NCI-H1417 (cell line): ENCODE measurements around the gene SPART.

Experiments used
- DNase-seq, 3 experiments: peaks; one replicate each; lab custom pipeline; 2025; lab: John Stamatoyannopoulos, UW

The SPART gene, protein sequence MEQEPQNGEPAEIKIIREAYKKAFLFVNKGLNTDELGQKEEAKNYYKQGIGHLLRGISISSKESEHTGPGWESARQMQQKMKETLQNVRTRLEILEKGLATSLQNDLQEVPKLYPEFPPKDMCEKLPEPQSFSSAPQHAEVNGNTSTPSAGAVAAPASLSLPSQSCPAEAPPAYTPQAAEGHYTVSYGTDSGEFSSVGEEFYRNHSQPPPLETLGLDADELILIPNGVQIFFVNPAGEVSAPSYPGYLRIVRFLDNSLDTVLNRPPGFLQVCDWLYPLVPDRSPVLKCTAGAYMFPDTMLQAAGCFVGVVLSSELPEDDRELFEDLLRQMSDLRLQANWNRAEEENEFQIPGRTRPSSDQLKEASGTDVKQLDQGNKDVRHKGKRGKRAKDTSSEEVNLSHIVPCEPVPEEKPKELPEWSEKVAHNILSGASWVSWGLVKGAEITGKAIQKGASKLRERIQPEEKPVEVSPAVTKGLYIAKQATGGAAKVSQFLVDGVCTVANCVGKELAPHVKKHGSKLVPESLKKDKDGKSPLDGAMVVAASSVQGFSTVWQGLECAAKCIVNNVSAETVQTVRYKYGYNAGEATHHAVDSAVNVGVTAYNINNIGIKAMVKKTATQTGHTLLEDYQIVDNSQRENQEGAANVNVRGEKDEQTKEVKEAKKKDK

DNA sequence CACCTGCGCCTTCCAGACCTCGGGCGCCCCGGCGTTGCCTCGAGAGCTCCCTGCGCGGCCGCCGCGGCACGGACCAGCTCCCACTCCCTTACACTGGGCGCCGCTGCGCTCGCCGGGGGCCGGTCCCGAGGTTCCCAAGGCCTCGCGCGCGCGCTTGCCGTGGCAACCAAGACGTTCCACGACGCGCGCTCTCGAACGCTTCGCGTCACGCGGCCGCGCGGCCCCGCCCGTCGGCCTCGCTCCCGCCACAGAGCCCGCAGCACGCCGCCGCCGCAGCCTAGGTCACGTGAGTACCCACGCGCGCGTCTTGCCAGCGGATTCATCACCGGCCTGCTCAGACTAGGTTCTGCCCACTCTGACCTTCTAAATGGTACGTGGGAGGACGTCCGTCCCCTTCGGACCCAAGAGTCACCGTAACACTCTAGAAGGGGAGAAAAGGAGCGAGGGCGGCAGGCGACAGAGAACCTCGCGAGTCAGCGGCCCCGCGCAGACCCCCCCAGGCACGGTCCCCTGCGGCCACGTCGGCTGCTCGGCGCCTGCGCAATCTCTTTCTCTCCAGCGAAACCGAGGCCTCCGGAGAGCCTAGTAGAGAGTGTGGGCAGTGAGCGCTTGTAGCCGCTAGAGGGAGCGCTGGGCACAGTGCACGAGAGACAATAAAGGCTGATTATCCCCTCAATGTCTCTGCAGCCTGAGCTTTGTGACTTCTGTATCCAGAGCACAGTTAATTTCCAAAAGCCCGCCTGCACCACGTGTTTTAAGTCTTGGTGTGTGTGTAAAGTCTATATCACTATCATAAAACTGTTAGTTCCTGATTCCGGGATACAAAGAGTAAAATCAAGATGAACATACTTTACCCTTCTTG is at the start of gene SPART:
Gene SPART, minus strand, starts transcription at position 173 of the 862 bp plus-strand sequence. CDS start 10,564 bp downstream, outside the sequence.
- peak; percentile 80 to 94 (median 92) for DNase-seq

DNA sequence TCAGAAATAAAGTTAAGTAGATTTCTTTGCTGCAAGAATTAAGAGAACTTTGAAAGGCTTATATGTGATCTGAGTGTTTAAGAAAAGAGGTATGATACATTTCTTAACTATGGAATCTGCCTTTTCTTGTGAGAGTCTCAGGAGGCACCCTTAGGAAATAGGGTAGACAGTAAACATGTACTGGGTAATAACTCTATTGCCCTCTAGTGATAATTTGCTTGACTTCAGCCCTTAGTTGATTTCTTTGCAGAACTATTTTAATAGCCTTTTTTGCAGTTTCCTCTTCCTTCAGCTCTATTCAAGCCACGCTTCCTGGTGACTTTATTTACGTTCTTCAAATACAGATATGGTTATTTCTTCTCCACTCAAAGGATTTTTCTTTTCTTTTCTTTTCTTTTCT is 49.1 kb upstream of the SPART start:
- peak in 1 of 3 experiments; percentile 9 for DNase-seq

DNA sequence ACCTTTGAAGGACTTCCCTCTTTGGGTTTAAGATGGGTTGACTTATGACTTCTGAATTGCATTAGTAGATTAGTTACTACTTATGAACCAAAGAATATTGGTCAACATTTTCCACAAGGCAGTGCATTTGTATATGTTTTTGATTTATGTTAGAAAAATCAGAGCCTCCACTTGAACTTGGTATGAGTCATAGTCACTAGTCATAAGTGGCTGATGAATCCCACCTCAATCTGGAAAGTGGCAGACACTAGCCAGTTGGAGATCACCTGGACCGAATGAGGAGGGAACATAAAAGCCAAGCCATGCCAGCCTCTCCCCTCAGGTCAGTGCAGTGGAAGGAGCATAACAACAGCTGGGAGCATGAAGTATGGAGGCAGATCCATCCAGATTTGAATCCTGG is 39.3 kb upstream of the SPART start:
- no peak for DNase-seq

DNA sequence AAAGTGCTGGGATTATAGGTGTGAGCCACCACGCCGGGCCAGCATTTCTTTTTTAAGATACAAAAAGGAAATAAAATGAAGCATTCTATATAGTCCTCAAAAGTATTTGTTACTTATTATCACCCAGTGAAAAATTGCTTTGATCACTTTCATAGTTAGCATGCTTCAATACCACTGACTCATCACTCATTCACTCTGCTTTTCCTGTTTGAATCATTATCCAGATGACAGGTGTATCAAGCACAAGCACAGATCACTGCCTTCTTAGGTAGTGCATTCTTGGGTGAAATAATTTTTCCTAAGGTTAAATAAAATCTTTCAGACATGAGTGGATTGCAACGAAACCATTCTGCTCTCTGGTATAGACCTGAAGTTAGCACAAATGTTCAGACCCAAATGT is 35.8 kb upstream of the SPART start:
- DNase-seq, result no peak

DNA sequence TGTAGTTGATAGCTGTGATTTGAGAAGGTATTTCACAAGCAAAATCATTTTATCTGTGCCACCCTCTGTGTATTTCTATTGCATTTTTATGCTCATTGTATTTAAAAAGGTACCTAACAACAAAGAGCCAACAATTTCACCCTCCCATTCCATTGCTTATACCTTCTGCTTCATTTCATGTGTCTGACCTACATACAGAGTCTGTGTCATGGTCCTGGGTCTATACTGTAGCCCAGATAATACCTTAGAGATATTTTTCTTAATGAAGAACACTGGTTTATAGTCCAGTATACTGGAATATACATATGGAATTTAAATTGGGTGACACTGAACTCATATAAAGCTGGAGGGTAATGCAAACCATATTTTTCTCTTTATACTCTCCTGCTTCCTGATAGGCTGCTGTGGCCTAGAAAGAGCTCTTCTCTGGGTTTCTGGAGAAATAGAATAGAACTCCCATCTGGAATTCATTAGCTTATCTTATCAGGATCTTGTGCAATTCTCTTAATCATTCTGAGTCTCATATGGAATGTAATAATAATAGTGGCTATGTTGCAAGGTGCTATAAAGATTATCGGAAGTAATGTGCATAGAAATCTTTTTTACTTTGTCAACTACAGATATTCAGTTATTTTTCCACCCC is 31.8 kb upstream of the SPART start:
- DNase-seq, result no peak

DNA sequence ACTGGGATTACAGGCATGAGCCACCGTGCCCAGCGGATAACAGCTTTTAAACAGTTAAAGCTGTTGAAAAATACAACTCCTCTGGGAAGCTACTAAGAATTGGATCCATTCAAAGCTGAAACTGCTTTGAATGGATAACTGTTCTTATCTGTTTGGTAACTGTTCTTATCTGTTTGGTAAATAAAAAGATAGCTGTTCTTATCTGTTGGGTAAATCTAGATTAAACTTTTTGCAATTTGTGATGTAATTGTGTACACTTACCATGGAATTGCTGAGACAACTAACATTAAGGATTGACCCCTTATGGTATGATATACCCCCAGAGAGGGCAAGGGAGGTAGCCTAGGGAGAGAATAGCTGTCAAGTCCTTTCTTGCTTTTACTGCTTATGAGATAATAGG is 27.9 kb upstream of the SPART start:
- DNase-seq, result no peak

DNA sequence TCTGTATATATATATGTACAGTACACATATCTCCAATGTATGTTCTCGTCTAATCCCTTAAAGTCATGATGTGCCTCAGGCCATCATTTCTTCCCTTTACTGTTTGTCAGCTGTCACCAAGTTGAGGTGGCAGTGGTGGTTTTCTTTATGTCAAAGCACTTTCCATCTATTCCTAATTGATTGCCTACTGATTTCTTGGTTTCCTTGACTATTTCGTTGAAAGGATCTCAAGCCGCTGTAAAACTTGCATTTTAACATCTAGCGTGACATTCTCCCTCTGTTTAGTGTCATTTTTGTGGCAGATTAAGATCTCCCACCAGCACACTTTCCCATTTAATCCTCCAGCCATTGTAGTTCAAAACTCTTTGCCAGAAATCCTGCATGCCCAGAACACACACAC is 25.0 kb upstream of the SPART start:
- no peak for DNase-seq

DNA sequence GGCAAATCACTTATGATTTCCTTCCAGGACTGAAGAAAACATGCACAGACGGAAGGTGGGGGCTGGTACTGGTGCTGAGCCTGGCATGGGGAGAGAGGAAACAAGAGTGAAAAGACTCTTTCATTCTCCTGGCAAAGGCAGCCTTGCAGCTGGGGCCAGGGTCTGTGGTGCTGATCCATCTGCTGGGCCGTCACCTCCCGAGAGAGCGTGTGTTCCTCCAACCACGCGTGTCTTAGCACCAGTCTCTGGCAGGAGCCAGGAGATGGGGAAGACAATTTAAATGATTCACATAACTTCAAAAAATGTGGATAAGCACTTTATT is 23.9 kb upstream of the SPART start:
- DNase-seq, result no peak

DNA sequence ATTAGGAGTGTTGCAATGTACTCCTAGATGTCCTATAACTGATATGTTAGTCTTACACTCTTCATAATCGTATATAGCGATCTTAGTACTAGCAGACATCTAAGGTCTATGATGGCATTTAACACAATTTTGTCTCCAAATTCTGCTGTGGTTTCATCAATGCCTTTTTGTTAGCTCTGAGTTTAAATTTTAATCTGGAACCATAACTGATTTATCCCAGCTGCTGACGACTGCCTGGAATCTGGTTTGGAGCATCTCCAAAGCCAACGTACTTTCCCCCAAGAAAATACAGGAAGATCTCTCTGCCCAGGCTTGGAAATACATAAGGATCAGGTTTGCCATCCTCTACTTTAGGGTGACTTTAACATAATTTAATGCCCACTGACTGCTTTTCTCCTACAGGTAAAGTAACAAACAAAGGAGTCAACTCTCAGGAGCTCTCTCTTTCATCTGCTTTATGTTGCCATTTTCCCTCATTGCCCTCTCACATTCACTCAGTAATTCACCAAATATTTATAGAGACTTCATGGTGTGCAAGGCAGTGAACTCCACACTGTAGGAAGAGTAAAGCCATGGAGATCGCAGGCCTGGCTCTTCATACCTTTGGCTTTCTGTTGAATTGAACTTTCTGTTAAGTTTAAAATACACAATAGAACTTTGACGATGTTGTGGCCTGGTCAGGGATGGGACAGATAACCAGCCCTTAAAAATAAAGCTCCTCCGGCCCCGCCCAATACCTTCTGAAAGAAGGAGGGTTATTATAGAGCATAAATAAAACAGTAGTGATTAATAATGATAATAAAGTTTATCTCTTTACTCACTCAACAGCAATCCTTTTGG is 23.3 kb upstream of the SPART start:
- no peak for DNase-seq

DNA sequence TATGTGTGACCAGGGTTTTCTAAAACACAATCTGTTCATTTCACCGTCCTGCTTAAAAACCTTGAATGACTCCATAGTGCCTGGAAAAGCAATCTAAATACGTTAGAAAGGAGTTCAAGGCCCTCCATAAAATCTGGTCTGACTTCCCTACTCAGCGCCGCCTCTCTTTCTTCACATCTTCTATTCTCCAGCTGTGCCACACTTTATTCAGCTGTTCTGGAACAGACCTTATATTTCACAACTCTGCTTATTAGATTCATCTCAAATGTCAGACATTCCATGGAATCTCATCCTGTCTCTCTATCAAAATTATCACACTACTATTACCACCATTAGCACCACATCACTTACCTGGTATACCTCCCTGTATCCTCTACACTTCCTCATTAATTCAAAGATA is 19.8 kb upstream of the SPART start:
- no peak for DNase-seq

DNA sequence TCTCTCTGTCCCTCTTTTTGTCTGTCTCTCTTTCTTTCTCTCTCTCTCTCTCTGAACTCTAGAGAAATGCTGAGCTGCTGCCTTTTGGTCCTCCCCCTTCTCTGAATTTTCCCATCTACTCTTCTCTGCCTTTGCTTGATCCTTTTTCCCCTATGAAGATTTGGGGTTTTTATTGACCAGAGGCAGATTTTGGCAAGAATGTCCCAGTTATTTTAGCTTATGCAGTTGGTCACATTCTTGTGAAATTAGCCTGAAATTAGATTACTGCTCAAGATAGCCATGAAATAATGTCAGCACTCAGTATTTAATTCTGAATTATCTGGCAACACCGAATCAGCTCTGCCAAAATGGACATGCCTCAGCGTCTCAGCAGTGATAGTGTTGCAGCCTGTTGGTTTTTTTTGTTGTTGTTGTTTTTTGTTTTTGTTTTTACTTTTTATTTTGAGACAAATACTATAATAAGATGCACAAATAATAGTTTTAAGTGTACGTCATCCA is 17.2 kb upstream of the SPART start:
- no peak for DNase-seq

DNA sequence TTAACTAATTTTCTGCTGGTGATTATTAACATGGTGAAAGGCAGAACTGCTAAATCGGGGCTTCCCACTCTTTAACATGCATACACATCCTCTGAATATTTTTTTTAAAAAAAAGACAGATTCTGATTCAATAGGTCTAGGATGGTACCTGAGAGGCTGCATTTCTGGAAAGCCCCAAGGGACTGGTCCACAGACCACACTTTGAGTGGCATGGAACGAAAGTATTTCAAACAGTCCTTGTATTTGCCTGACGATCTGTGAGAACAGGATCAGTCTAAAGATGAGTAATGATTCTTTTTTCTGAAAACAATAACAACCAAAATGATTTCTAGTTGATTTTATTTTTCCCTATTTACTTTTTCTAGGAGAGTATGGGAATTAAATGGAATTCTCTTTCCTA is 16.7 kb upstream of the SPART start:
- no peak for DNase-seq

DNA sequence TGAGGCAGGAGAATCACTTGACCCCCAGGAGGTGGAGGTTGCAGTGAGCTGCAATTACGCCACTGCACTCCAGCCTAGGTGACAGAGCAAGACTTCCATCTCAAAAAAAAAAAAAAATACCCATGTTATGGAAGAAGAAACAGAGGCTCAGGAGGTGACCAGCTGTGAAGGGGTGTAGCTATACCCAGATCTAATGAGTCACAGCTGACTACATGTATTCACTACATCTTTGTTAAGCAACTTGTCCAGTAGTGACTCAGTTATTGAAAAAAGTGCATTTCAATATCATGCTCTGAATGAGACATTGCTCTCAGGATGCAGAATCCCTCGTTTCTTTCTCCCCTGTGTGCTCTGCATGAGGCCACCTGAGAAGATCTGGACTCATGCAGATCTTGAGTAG is 16.1 kb upstream of the SPART start:
- DNase-seq, result no peak

DNA sequence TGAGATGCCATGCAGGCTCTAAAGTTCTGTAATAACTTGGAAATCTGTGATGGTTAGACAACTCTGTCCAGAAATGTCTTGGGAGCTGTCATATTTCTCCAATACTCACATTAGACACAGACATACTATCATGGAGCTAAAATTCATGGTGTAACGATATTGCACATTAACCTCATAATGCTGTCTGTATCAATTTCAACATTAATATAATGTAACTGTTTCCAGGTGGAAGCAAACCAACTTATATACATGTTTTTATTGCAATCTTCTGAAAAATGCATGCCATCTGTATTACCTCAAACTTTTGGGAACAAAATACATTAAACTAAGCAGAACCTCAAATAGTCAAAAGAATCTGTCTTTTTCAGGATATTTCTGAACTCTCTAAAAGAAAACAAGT is 14.7 kb upstream of the SPART start:
- DNase-seq, result no peak

DNA sequence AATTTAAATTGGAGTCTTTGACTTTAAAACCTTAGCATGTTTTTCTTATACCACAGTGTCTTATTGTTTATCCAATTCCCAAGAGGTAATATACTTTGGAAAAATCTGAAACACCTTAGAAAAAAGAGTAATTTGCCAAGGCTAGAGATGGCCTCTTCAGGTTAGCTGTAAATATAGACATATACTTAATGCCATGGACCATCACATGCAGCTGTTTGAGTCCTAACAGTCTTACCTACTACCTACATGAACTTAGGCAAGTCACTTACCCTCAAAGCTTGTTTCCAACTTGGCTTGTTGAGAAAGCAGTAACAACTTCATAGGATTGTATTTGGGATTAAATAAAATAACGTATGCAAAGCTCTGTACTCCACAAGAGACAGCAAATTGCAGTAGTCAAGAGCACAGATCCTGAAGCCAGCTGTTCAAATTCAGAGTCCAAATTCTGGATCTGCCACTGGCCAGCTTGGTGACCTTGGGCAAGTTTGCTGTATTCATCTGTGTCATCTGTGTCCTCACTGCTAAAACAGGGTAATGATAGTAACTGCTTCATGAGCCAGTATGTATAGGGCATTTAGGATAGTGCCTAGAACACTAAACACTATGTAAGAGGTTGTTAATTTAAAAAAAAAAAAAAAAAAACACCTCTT is 13.2 kb upstream of the SPART start:
- DNase-seq, result no peak

DNA sequence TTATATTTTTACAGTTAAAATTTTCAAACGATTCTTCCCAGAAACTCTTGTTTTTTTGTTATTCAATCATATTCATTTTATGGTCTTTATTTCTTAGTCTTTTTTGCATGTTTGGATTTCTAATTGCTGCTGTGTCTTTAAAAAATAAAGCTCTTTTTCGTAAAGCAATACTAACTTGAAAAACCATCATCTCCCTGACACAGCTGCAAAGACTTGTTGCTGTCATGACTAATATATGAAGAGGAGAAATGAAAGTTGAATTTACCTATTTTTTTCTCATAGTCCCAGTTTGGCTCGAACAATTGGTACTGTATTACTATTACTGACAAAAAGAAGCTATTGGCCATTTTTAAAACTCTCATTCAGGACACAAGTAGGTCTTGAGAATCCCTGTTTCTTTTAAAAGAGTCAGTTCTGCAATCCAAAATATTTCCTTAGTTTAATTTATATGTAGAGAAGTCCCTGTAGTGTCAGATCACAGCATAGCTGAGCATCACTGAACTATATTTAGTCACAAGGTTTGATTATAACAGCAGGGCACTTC is 12.1 kb upstream of the SPART start:
- no peak for DNase-seq

DNA sequence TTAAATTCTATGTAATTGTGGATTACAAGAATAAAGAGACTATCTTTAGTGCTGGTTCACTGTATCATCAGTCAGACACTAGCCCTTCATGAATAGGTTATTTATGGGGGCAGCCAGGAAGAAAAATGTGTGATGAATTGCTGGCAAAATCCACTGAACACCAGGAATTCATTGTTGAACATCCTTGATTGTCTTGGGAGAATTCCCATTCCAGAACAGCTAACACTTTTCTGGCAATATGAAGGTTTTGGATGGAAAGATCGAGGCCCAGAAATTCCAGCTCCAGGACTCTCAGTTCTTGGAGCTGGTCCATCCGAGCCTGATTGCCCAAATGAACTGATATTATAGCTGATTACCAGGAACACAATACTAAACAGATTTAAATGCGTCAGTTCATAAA is 11.5 kb upstream of the SPART start:
- no peak for DNase-seq

DNA sequence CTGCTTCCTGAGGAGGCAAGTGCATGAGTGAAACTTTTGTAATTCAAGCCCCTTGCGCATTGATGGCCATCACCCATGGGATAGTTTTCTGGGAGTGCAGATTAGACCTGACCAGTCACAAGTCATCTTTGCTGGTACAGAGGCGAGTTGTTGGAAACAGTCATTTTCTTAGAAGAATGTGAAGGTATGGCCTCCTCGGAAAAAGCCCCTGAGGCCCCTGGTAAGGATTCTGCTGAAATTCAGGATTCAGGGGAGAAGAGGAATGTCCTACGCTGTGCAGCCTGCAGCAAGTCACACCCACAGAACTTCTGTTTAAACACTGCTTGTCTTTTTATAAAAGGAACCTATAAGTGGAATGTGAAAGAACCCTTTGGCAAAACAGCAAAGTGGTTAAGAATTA is 11.0 kb upstream of the SPART start:
- DNase-seq, result no peak

DNA sequence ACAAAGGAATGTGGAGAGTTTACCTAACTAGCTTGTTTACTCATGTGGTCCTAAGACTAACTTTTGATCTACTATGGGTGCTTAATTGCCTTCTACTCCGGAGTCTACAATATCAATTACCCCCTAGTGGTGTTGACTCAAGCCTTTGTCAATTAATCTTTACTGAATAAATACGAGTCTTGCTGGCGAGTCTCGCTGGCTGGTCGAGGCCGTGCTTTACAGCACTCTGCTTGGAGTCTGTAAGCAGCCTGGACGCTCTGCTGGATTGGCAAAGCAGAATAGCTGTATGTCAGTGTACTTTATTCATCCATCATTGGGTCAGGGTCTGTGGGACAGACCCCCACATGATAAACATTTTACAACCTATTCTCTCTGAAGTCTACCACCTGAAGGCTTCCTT is 9.9 kb upstream of the SPART start:
- no peak for DNase-seq

DNA sequence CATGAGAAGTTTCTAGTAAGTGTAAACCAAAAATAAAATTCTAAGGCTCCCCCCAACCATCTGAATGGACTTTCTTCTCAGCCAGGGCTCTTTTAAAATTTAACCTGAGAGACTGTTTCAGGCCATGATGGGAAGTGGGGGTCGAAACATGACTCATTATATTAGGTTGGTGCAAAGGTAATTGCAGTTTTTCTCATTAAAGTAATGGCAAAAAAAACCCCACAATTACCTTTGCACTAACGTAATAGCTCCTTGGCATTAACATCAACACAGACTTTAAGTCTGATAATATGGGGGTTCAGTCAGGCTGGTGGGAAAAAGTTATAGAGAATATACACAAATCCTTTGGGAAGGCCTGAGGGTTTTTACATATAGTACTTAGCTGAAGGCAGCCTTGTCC is 9.4 kb upstream of the SPART start:
- DNase-seq, result no peak
